Natural killer cell (primary cell): Measurements from ENCODE around the gene ENTPD8. TPM values are rescaled to one million over a fixed set of nuclear protein-coding genes. Genes with fewer than 3 reads are reported as not detected.
"Not testable (repeated sequence)": the region's sequence is repeated elsewhere in the genome, so short reads cannot be mapped to it uniquely, and the experiment has no call there.

ENCODE experiments used
- ATAC-seq, 3 donors: fragments of 150-1000 bp in 2 of 3; fragments of 200-7000 bp in 1 of 3; cut with Tn5 transposase; 1 replicate in 1 of 3; 2 replicates in 2 of 3; pipeline ENCODE4 v1.10.0; 2021; ENCODE audit warnings: mild to moderate bottlenecking in 2 of 3, moderate library complexity in 2 of 3
- DNase-seq, 2 donors: peaks; one replicate each; pipeline versions ENCODE4 v3.0.0 to v3.0.0-alpha.2; 2013 to 2021; ENCODE audit warnings: mixed read lengths in 1 of 2
- H3K27ac ChIP-seq: one replicate; pipeline ENCODE4 v1.5.1; 2013; ENCODE audit warnings: mild to moderate bottlenecking, low read length
- H3K27me3 ChIP-seq: one replicate; pipeline ENCODE4 v1.6.1; 2013; ENCODE audit warnings: low read length; ENCODE audit not compliant: control insufficient read depth, insufficient read depth
- H3K36me3 ChIP-seq: one replicate; pipeline ENCODE4 v1.6.1; 2013; ENCODE audit warnings: low read length; ENCODE audit not compliant: control insufficient read depth, insufficient read depth
- H3K4me1 ChIP-seq: one replicate; pipeline ENCODE4 v1.6.1; 2013; ENCODE audit warnings: low read length; ENCODE audit not compliant: control insufficient read depth, insufficient read depth
- H3K4me3 ChIP-seq: one replicate; pipeline ENCODE4 v1.5.1; 2013; ENCODE audit warnings: low read length
- H3K9me3 ChIP-seq: one replicate; pipeline ENCODE4 v1.6.1; 2013; ENCODE audit warnings: low read length; ENCODE audit not compliant: control insufficient read depth, insufficient read depth
- H3K27ac Mint-ChIP-seq, 2 donors: one replicate each; pipeline ENCODE4 v1.8.0; 2022; ENCODE audit warnings: mild to moderate bottlenecking in 2 of 2, mixed read lengths in 2 of 2, moderate library complexity in 1 of 2
- H3K27me3 Mint-ChIP-seq, 2 donors: one replicate each; pipeline ENCODE4 v1.8.0; 2022; ENCODE audit warnings: low read depth in 2 of 2, mixed read lengths in 2 of 2
- H3K36me3 Mint-ChIP-seq: one replicate; pipeline ENCODE4 v1.8.0; 2022; ENCODE audit warnings: mixed read lengths
- H3K4me1 Mint-ChIP-seq, 2 donors: one replicate each; pipeline ENCODE4 v1.8.0; 2022; ENCODE audit warnings: mixed read lengths in 2 of 2
- H3K4me3 Mint-ChIP-seq: one replicate; pipeline ENCODE4 v1.8.0; 2022; ENCODE audit warnings: mild to moderate bottlenecking, moderate library complexity, mixed read lengths
- H3K9me3 Mint-ChIP-seq, 2 donors: one replicate each; pipeline ENCODE4 v1.8.0; 2022; ENCODE audit warnings: mixed read lengths in 2 of 2
- CTCF ChIP-seq: fragments of 200-600 bp; IDR thresholded peaks from one replicate; pipeline ENCODE4 v1.8.0; 2022; ENCODE audit warnings: antibody characterized with exemption
- WGBS: methylation state at CpG from one replicate; pipeline ENCODE4 v1.1.7; 2013; ENCODE audit warnings: missing lambda C conversion rate; ENCODE audit not compliant: insufficient coverage; 5-methylcytosine and 5-hydroxymethylcytosine counted together
- intact Hi-C: fragments of 100-400 bp; cut with micrococcal nuclease; formaldehyde crosslinking; loops from one replicate; pipeline ENCODE4 v1.14.2; 2022
- total RNA-seq, 4 donors: library from RNA; stranded (reverse); fragments of 120-200 nt in 1 of 4; gene quantifications; one replicate each; pipeline versions ENCODE4 v1.2.3 to v1.2.4, GENCODE V29; 2013 to 2022

The ENTPD8 gene
- total RNA-seq, 3 donors from 2014 or later (not counting 1 experiment from before 2014, with no cell fraction given), result not detected

- Mint-ChIP-seq H3K4me3 (peak overlapping the region; percentile 76), H3K9me3 (no peaks in the 10 kb centered on the region), H3K36me3 (no peaks in the 10 kb centered on the region), H3K27me3 (no peaks in the 10 kb centered on the region), H3K4me1 (peaks cover 6 to 52% of the 10 kb centered on the region in 2 donors), H3K27ac (peak overlapping the region in 1 of 2 donors; percentile 79)
- H3K4me3 ChIP-seq, result no peak overlapping the region
- ATAC-seq (no peak), DNase-seq (peak in 1 of 2 donors; percentile 30)
- no peaks in the 10 kb centered on the region for H3K27me3 ChIP-seq
- peaks cover 64% of the 10 kb centered on the region for H3K4me1 ChIP-seq
- no peak overlapping the region for H3K27ac ChIP-seq
- H3K36me3 ChIP-seq, result peaks cover 2% of the 10 kb centered on the region
- H3K9me3 ChIP-seq, result no peaks in the 10 kb centered on the region
- TF ChIP-seq CTCF, result no peak
- 96% methylated on average over 43 of the region's 43 CpGs for WGBS
- intact Hi-C loops, result no loop called here
These were observed 11.8 kb upstream of the ENTPD8 start for GRCh38 chr9:137452761-137453642.

GRCh38 chr9:137452006-137452760 is 11.0 kb upstream of the ENTPD8 start:
- no peaks in the 10 kb centered on the region for H3K9me3 ChIP-seq
- no peaks in the 10 kb centered on the region for H3K27me3 ChIP-seq
- H3K4me1 ChIP-seq, result peaks cover 61% of the 10 kb centered on the region
- peaks cover 2% of the 10 kb centered on the region for H3K36me3 ChIP-seq
- Mint-ChIP-seq H3K27me3 (no peaks in the 10 kb centered on the region), H3K4me3 (peak overlapping the region; percentile 67), H3K27ac (peak overlapping the region in 1 of 2 donors; percentile 79), H3K9me3 (no peaks in the 10 kb centered on the region), H3K4me1 (peaks cover 6 to 53% of the 10 kb centered on the region in 2 donors), H3K36me3 (no peaks in the 10 kb centered on the region)
- DNase-seq (peak in 1 of 2 donors; percentile 22), ATAC-seq (no peak)
- TF ChIP-seq CTCF, result no peak
- intact Hi-C loops, result no loop called here
- WGBS, result 65% methylated on average over 17 of the region's 17 CpGs
- H3K27ac ChIP-seq, result no peak overlapping the region
- H3K4me3 ChIP-seq, result no peak overlapping the region

- ATAC-seq, H3K9me3 Mint-ChIP-seq, H3K27me3 ChIP-seq, H3K4me3 ChIP-seq, H3K27ac ChIP-seq, intact Hi-C loops, H3K36me3 Mint-ChIP-seq, H3K9me3 ChIP-seq, H3K36me3 ChIP-seq, H3K27me3 Mint-ChIP-seq: not testable (repeated sequence)
- H3K4me3 Mint-ChIP-seq, result peak overlapping the region; percentile 67
- WGBS, result 44% methylated on average over 15 of the region's 31 CpGs
- peaks cover 6 to 53% of the 10 kb centered on the region in 2 donors for H3K4me1 Mint-ChIP-seq
- peak overlapping the region in 1 of 2 donors; percentile 79 for H3K27ac Mint-ChIP-seq
- peaks cover 63% of the 10 kb centered on the region for H3K4me1 ChIP-seq
- DNase-seq, result peak in 1 of 2 donors; percentile 59
These were observed 10.3 kb upstream of the ENTPD8 start for GRCh38 chr9:137451264-137452005.

- H3K4me1 Mint-ChIP-seq, result peaks cover 6 to 49% of the 10 kb centered on the region in 2 donors
- H3K4me3 Mint-ChIP-seq, result peak overlapping the region; percentile 37
- intact Hi-C loops, H3K27me3 Mint-ChIP-seq, H3K4me3 ChIP-seq, H3K27me3 ChIP-seq, H3K36me3 ChIP-seq, H3K9me3 ChIP-seq, H3K27ac ChIP-seq, H3K36me3 Mint-ChIP-seq, ATAC-seq, H3K9me3 Mint-ChIP-seq: not testable (repeated sequence)
- peaks cover 70% of the 10 kb centered on the region for H3K4me1 ChIP-seq
- peak overlapping the region in 1 of 2 donors; percentile 73 for H3K27ac Mint-ChIP-seq
- WGBS, result 21% methylated on average over 16 of the region's 24 CpGs
- peak in 1 of 2 donors; percentile 85 for DNase-seq
These were observed 9.5 kb upstream of the ENTPD8 start for GRCh38 chr9:137450539-137451222.
